OCI-LY3 (cell line): ENCODE results near the gene FGD5.

Source experiments
- CTCF ChIP-seq: fragments of 200-600, 300-600 bp; sonication (generic); IDR thresholded peaks from 2 replicates; pipeline ENCODE4 v1.5.1; 2014; ENCODE audit warnings: antibody characterized with exemption, low read length, low read depth
- EZH2phosphoT487 ChIP-seq: fragments of 200-600 bp; shearing (Covaris generic); IDR thresholded peaks from 2 replicates; pipeline ENCODE4 v1.6.1; 2018; ENCODE audit warnings: antibody characterized with exemption, mixed run types, low read depth

GRCh38 chr3:14918356-14918860 lies 99.6 kb downstream of the FGD5 start:
- TF ChIP-seq CTCF (no peak), EZH2phosphoT487 (no peak)
